ENCODE data around the gene DCAF4.

DNA sequence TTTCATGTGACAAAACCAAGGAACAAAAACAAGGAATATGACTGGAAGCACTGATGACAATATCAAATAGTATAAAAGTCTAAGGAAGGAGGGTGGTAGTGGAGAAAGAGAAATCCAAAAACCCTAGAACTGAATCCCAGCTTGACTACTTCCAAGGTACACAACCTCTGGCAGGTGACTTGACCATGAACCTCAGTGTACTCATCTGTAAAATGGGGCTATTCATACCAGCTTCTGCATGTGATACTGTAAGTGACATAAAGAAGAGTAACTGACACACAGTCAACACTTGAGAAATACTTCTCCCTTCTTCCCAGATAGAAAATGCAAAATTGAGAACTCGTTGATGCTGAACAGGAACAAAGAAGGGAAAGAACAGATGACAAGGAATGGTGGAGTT lies 22.0 kb upstream of the DCAF4 start:
- TF ChIP-seq POLR2AphosphoS5 (IDR thresholded peaks at IDR 0.05; ENCODE audit: low read depth, low read length) (no peak), TAF1 (IDR thresholded peaks at IDR 0.05; ENCODE audit: borderline replicate concordance, insufficient read depth, low read length) (no peak), SIN3A (IDR thresholded peaks at IDR 0.05; ENCODE audit: borderline replicate concordance, insufficient read depth, low read length) (no peak)
- TF ChIP-seq, protein P1, sequence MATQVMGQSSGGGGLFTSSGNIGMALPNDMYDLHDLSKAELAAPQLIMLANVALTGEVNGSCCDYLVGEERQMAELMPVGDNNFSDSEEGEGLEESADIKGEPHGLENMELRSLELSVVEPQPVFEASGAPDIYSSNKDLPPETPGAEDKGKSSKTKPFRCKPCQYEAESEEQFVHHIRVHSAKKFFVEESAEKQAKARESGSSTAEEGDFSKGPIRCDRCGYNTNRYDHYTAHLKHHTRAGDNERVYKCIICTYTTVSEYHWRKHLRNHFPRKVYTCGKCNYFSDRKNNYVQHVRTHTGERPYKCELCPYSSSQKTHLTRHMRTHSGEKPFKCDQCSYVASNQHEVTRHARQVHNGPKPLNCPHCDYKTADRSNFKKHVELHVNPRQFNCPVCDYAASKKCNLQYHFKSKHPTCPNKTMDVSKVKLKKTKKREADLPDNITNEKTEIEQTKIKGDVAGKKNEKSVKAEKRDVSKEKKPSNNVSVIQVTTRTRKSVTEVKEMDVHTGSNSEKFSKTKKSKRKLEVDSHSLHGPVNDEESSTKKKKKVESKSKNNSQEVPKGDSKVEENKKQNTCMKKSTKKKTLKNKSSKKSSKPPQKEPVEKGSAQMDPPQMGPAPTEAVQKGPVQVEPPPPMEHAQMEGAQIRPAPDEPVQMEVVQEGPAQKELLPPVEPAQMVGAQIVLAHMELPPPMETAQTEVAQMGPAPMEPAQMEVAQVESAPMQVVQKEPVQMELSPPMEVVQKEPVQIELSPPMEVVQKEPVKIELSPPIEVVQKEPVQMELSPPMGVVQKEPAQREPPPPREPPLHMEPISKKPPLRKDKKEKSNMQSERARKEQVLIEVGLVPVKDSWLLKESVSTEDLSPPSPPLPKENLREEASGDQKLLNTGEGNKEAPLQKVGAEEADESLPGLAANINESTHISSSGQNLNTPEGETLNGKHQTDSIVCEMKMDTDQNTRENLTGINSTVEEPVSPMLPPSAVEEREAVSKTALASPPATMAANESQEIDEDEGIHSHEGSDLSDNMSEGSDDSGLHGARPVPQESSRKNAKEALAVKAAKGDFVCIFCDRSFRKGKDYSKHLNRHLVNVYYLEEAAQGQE (IDR thresholded peaks at IDR 0.05; ENCODE audit: insufficient read depth in 1 of 2, low read depth in 2 of 2, low read length in 2 of 2) = no peak
